ENCODE data around the gene CCDC120.

Gene CCDC120, protein sequence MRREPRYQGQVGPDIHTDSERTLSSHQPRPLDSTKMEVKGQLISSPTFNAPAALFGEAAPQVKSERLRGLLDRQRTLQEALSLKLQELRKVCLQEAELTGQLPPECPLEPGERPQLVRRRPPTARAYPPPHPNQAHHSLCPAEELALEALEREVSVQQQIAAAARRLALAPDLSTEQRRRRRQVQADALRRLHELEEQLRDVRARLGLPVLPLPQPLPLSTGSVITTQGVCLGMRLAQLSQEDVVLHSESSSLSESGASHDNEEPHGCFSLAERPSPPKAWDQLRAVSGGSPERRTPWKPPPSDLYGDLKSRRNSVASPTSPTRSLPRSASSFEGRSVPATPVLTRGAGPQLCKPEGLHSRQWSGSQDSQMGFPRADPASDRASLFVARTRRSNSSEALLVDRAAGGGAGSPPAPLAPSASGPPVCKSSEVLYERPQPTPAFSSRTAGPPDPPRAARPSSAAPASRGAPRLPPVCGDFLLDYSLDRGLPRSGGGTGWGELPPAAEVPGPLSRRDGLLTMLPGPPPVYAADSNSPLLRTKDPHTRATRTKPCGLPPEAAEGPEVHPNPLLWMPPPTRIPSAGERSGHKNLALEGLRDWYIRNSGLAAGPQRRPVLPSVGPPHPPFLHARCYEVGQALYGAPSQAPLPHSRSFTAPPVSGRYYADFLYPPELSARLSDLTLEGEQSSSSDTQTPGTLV

DNA sequence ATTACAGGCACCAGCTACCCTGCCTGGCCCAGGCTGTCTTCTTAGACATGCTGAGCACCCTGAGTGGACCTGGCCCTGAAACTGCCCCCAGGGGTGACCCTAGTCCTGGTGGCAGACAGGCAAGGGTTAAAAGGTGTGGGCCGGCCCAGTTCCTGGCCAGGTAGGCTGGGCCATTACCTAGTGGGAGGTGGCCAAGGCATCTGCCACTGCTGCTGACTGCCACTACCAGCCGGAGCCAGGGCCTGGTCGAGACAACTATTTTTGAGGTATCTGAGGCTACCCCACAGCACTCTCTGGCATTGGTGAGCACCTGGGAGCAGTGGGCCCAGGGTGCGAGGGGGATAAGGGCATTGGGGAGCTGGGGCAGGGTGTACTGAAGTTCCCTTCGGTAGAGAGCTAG lies at the start of gene CCDC120:
Gene CCDC120 (plus strand): TSS at position 206 of the 400 bp plus-strand sequence. CDS start 3,043 bp downstream, outside the sequence.
- DNase-seq (ENCODE audit: low read depth in 2 of 2) = no peak

DNA sequence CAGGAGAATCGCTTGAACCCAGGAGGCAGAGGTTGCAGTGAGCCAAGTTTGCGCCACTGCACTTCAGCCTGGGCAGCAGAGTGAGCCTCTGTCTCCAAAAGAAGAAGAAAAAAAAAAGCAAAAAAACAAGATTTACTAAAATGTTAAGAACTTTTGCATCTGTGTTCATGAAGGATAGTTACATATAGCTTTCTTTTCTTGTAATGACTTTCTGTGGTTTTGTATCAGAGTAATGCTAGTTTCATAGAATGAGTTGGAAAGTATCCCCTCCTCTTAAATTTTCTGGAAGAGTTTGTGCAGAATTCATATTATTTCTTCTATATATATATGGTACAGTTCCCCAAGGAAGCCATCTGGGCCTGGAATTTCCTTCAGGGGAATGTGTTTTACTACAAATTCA lies 39.7 kb upstream of the CCDC120 start:
- DNase-seq (ENCODE audit: low read depth in 2 of 2) = no peak

DNA sequence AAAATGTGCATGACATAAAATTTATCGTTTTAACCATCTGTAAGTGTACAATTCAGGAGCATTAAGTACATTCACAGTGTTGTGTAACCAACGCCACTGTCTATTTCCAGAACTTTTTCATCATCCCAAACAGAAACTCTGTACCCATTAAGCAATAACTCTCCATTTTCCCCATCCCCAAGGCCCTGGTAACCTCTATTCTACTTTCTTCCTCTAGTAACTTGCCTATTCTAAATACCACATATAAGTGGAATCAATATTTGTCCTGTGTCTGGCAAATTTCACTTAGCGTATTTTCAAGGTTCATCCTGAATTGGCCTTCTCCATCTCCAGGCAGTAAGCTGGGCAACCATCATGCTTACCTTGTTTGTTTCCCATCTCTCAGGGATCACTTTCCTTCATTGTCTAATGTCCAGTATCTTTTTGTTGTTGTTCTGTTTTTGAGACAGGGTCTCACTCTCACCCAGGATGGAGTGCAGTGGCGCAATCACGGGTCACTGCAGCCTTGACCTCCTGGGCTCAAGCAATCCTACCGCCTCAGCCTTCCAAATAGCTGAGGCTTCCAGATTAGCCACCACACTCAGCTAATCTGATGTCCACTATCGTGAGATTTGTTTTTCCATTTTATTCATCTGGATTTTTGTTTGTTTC lies 39.1 kb upstream of the CCDC120 start:
- DNase-seq (ENCODE audit: low read depth in 2 of 2) = no peak

DNA sequence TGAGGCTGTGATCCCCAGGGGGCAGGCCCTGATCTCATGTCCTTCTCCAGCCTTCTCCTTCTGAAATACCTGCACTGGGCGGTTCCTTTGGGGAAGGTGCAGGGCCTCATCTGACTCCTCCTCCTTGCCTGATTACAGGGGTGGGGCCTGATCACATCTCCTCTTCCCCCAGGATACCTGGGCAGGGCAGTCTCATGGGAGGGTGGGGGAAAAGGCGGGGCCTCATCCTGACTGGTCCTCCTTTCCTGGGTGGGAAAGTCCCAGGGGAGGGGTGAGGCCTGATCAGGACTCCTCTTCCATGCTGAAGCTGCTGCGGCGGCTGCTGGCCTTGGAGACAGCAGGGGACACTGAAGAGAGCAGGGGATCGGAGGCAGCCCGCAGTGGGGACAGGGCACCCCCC lies 28.9 kb upstream of the CCDC120 start:
- DNase-seq (ENCODE audit: low read depth in 2 of 2) = no peak

DNA sequence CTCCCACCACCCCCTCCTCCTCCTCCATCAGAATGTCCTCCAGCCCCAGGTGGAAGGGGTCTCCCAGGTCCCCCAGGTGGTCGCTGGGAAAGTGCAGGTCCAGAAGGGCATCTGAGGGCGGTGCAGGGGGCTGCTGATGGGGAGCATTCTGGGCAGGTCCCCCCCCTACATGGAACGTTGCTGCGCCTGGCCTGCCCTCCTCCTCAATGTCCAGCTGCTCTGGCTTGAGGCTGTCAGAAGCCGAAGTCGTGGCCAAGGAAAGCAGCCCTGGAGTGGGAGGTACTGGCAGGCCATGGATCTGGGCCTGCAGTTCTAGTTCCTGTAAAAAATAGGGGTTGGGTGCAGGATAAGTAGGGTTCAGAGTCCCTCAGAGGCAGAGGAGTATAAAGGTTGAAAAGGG lies 28.5 kb upstream of the CCDC120 start:
- DNase-seq (ENCODE audit: low read depth in 2 of 2) = no peak

DNA sequence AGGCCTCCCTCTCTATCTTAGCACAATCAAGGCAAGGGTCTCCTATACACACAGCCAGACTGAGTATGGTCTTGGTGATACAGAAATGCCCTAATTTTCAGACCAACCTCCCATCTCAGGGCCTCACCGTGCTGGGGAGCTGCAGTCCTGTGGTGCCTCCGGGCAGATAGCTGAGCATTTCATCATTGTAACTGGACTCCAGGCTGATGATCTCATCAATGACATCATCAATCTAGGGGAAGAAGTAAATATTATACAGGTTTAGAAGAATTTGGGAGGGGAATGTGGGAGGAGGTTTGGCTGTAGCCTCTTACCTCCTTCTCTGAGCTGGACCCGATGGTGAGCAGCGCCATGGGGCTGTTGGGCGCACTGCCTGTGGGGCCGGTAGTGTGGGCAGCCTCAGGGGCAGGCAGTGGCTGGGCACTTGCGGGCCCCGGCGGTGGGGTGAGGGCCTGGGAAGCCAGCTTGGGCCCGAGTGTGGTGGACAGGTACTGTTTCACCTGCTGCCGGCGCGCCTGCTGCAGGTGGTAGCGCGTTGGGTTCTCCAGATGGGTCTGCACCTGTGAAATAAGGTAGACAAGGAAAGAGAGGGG lies 20.8 kb upstream of the CCDC120 start:
- DNase-seq (ENCODE audit: low read depth in 2 of 2) = no peak

DNA sequence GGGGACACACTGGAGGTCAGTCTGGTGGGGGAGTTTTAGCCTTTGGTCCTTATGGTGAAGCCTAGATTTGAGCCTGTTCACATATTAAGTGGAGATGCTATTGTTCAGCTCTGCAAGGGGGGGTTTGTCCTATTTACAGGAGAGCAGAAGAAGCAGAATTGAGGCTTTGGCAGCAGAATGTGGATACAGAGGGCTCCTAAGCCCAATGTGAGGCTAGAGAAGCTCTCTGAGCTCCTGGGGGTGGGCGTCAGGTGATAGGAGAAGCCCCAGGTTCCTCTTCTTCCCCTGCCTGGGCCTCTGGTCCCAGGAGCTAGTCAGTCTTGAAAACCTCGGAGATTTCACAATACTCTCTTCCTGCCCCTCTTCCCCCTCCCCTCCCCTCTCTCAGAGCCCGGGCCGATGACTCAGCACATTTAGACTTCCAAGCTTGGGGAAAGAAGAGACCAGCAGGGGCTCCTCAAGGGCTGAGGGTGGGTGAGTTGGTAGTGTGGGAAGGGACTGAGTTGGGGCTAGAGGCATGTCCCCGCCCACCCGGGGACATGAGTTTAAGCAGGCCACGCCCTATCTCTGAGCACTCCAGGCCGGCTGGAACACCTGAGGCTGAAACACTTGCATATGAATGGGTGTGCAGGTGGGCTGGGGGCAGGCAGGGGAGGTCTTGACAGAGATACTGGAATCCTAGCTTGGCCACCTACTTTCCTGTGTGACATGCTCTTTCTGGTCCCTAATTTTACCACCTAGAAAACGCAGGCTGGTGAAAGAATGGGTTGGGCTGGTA lies 19.0 kb upstream of the CCDC120 start:
- DNase-seq (ENCODE audit: low read depth in 2 of 2) = peak; percentile 10 to 26

DNA sequence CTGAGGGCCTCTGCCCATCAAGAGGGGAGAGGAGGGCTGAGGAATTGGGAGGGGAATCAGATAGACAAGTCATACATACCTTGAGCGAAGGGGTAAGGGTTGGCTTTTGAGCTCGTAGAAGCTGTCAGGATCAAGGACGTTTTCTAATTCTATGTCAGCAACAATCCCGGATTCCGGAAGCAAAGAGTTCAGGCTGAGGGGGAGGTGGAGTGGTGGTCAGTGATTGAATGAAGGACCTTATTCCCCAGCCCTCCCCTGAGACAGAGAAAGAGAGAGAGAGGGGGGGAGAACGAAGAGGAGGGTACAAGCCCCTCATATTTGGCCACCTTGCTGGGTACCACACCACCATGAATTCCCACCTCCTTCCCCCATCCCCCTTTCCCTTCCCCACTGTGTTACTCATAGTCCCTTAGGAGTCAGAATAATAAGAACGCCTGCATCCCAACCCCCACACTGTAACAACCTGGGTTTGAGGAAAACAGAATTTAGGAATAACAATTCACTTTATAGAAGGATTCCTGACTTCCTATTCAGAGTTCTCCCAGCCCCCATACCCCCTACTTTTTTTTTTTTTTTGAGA lies 18.3 kb upstream of the CCDC120 start:
- DNase-seq (ENCODE audit: low read depth in 2 of 2) = no peak

DNA sequence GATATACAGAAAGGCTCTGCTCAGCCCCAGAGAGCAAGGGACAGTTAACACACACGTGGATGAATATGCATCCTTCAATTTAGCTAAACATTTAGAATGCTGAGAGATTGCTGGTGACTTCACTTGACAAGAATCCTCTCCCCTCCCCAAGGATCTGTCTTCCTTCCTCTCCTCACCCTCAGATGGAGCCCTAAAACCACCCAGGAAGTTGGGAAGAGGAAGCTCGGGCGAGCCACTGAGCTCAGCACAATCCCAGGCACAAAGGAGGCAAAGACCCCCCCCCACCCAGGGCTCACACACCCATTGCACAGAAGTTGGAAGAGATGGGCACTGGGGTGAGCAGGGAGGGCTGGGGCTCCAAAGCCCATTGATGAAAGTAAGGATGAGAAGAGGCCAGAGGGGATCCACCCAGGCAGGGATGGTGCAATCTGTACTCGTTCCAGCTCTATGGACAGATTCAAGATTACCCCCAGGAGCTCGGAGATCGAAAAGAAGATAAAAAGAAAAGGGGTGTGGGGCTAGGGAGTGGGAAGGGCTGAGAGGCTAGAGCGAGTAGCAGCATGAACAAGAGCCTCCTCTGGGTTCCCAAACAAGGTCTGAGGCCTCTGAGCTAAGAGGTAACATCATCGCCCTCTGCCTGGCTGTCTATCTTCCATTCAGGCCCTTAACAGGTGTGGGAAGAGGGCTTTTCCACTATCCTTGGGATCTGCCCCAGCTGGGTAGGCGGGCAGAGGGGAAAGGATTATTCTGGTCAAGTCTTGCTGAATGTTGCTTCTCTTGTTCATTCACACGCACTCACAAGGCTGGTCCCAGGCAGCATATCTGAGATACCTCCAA lies 16.8 kb upstream of the CCDC120 start:
- no peak for DNase-seq (ENCODE audit: low read depth in 2 of 2)

DNA sequence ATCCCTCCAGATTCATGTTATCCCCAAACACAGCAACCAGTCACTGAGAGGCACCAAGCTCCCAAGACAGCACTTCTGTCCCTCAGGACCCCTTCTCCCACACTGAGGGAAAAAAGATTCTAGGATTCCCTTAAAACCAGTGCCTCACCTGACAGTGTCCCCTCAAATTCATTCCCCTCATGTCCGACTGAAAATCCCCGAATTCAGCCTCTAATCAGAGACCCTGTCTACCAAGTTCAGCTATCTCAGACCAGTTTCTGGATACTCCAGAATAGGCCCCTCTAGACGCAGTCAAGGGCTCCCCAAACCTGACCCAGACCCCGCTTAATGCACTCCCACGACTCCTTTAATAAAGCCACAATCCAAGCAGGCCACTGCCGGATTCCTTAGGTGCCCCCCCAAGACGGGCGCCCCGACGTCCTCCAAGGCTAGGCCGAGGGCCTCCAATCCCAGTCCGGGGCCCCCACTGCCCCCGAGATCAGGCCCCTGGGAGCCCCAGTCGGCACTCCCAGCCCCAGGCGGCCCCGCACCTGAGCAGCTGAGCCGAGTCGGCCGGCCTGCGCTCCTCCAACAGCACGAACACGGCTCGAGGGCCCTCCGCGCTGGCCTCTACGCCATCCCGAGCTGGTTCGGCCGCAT lies 16.1 kb upstream of the CCDC120 start:
- DNase-seq (ENCODE audit: low read depth in 2 of 2) = no peak

DNA sequence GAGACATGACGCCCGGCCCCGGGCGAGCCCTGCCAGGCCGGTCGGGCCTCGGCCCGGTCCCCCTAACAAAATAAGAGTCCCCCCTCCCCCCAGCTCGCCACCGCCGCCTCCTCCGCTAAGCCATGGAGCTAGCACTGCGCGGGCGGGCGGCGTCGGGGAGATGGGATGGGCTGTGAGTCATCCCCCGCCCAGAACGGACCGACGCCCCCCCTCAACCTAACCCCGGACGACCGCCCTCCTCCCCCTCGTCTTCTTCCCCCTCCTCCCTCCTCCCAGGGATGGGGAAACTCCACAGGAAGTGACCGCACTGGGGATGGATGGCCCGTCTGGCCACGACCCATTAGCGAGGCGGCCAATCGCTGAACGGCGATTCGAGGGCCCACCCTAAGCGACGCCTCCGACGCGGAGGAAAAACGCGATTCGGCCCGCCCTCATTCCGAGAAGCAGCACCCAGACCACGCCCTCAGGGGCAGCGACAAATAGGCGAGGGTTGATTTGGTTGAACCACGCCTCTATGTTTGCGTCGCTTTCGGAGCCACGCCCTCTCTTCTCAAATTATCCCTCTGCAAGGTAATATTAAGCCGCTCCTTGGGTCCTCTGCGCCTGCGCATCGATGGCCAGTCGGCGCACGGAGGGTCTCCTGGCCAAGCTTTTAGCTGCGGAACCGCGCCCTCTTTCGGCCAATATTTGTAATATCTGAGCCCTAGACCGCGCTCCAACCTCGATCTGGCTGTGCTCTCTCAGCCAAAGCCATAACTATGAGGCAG lies 15.4 kb upstream of the CCDC120 start, which contains the start of gene TFE3:
Gene TFE3 (minus strand): TSS at position 138 of the 767 bp plus-strand sequence. CDS start 131 bp downstream, at position 7.
- peak; percentile 86 to 95 for DNase-seq (ENCODE audit: low read depth in 2 of 2)

DNA sequence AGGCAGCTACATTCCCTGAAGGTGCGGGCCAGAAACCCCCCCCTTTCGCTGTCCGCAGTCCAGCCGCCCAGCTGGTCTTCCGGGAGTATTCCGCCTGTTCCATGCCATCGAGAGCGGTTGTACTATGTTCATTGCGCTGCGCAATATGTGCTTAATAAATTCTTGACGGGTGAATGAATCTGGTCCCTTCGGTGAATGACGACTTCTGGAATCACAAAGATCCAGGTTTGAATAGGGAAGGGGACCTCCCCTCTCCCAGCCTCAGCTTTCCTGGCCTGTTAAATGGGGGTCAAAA lies 14.9 kb upstream of the CCDC120 start:
- no peak for DNase-seq (ENCODE audit: low read depth in 2 of 2)

DNA sequence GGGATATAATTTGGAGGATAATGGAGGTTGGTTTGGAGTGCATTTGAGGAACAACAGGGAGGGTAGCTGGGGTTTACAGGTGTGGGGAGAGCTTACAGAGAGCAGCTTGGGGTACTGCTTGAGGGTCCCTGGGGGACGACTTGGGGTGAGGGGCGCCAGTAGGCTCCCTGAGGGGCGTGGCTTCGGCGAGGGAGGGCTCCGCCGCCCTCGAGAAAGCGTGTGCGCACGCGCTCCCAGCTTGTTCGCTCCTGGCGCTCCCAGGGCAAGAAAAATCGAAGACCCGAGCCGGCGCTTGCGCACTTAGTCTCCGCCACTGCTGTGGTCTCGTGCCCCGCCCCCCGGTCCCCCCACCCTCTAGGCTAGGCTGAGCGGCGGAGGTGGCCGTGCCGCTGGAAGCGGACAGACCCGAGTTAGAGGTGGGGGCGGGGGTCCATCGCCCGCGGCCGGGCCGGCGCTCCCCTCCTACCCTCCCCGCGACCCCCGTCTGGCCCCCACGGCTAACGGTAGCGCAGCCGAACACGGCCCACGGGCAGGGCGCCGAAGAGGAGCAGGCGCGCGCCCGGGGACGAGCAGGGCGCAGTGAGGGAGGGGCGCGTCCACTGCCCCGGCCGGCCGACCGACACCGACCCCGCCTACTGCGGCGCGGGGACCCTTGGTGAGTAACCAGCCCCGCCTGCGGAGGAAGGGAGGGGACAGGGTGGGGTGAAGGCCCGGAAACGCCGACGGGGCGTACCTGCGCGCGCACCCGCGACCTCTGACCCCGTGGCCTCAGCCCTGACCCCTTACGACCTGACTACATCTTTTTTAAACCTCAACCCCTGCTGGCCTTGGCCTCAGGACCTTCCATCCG lies 5.4 kb upstream of the CCDC120 start:
- peak; percentile 33 to 39 for DNase-seq (ENCODE audit: low read depth in 2 of 2)

DNA sequence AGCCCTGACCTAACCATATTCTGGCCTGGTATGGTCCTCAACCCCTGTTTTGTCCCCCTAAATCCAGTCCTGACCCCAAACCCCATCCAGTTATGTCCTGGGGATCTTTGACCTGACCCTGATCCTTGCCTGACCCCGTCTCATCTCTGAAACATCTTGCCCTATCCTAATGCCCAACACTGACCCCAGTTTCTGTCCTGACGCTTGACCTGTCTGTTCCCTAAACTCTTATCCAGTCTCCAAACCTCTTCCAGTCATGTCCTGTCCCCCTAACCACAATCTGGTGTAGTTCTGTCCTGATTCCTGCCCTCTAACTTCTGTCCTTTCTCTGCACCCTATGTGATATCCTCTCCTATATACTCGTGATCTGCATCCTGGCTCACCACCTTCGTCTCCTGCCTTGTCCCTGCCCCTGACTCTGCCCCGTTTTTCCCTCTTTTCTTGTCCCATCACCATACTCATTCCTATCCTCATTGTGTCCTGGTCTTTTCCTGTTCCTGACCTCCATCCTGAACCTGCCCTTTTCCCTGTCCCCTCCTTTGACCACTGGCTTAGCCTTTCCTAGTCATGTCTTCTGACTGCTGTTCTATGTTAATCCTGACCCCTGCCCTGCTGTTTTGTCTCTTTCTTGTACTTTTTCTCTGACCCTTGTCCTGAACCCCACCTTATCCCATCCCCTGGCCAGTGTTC lies 4.6 kb upstream of the CCDC120 start:
- no peak for DNase-seq (ENCODE audit: low read depth in 2 of 2)

DNA sequence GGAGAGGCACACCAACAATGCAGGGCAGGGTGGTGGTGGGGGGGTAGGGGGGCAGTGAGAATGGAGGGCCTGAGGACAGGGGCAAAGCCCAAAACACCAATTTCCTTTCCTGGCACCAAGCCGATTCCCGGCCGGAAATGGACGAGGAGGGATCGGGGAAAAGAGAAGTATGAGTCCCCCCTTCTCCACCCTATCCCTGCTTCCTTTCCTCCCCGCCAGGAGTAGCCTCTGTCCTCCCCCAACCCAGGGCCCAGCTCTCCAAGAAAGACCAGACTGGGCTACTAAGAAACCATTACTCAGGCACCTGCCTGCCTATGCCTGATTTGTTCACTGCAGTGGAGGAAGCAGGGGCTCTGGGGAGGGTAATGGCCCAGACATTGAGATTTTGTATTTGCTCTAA lies 402 bp downstream of the CCDC120 start:
- no peak for DNase-seq (ENCODE audit: low read depth in 2 of 2)

DNA sequence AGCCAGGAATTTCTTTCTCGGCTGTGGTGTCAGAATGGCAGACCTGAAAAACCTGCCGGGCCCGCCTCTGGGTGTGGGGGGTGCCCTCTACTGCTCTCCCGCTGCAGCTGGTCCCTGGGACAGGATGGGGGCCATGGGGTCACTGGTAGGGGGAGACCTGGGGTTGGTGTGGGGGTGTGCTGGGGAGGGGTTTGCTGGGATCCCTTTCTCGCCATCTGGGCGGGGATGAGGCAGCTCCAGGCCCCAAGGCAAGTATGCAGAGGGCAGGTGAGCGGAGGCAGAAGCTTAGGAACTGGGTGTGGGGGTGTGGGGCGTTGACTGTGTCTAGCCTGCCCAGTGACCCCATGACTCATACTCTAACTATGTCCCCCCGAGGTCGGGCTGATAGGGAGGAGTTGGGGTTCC lies 884 bp downstream of the CCDC120 start:
- DNase-seq (ENCODE audit: low read depth in 2 of 2) = no peak

DNA sequence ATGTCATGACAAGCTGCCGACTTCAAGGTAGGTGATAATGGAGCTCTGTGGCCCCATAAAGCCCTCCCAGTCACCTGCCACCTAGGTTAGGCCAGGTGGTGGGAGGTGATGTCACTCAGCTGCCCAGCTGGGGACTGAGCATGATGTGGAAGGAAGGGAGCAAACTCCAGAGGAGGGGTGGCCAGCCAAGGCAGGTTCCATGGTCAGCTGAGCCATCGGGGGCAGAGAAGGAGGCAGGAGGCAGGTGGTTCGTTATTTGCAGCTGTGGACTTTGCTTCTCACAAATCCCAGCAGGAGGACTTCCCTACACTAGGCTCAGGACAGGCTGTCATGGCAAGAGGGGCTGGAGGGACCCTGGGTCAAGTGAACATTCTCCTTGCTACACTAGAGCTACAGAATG lies 2.1 kb downstream of the CCDC120 start:
- DNase-seq (ENCODE audit: low read depth in 2 of 2) = no peak

DNA sequence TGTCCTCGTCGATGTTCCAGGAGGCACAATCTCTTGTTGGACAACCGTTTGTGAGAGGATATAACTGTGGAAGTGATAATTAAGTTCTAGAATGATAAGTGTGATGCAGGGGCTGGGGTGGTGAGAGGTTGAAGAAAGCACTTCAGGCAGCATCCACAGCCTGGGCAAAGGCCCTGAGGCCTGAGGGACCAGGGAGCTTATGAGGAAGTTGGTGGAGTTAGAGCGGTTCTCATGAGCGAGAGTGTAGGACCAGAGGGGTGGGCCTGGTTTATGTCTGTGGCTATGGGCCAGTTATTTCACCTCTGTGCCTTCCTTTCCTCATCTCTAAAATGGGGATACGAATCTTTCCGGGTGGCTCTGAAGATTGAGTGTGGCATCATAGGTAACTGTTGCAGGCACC lies 2.7 kb downstream of the CCDC120 start:
- DNase-seq (ENCODE audit: low read depth in 2 of 2) = no peak
